ENCODE results near the gene RASL12. TPM values are rescaled to one million over a fixed set of nuclear protein-coding genes. Genes with fewer than 3 reads are reported as not detected.
"Not testable (repeated sequence)": the region's sequence is repeated elsewhere in the genome, so short reads cannot be mapped to it uniquely, and the experiment has no call there.

Gene RASL12
- total RNA-seq, 1 donor, result under 0.01 TPM

DNA sequence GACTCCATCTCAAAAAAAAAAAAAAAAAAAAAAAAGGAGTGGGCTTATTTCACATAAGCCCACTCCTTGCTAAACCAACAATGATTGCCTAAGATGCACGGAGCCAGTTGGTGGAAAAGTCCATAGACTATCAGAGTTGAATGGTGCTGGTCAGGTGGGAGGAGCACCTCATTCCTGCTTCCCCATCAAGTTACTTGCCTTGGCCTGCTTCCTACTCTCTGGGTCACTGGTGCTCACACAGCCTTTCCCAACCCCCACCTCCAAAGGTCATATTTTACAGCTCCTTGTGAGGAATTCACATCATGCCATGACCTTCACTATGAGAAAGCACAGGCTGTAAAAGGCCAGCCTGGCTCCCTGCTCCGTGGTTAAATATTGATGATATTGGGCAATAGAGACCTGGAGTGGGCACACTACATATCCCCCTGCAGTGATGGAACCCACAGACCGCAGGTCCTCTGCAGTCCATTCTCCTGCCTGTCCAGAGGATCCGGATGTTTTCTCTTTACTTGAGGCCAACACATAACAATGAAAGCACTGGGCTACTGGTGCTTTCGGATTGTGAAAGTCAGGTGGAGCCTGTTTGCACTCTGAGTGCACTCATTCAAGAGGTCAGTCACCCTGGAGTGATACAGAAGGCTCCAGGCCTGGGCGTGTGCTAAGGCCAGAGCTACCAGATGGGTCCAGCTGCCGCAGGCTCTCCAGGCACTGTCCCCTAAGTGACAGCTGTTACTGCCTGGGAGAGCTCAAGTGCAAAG, 22.9 kb downstream of the RASL12 start, which contains the start of gene SLC51B:
Gene SLC51B (plus strand): TSS at position 664 of the 758 bp plus-strand sequence. CDS start 4,618 bp downstream, outside the sequence.
- no peak within 1 kb of the TSS for H3K4me3 ChIP-seq (ENCODE audit: low read depth, low read length)
- TF ChIP-seq, protein P1, sequence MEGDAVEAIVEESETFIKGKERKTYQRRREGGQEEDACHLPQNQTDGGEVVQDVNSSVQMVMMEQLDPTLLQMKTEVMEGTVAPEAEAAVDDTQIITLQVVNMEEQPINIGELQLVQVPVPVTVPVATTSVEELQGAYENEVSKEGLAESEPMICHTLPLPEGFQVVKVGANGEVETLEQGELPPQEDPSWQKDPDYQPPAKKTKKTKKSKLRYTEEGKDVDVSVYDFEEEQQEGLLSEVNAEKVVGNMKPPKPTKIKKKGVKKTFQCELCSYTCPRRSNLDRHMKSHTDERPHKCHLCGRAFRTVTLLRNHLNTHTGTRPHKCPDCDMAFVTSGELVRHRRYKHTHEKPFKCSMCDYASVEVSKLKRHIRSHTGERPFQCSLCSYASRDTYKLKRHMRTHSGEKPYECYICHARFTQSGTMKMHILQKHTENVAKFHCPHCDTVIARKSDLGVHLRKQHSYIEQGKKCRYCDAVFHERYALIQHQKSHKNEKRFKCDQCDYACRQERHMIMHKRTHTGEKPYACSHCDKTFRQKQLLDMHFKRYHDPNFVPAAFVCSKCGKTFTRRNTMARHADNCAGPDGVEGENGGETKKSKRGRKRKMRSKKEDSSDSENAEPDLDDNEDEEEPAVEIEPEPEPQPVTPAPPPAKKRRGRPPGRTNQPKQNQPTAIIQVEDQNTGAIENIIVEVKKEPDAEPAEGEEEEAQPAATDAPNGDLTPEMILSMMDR (IDR thresholded peaks at IDR 0.05; ENCODE audit: insufficient read depth, low read depth, low read length), result no peak
- DNase-seq (ENCODE audit: low read depth), result peak; percentile 75

DNA sequence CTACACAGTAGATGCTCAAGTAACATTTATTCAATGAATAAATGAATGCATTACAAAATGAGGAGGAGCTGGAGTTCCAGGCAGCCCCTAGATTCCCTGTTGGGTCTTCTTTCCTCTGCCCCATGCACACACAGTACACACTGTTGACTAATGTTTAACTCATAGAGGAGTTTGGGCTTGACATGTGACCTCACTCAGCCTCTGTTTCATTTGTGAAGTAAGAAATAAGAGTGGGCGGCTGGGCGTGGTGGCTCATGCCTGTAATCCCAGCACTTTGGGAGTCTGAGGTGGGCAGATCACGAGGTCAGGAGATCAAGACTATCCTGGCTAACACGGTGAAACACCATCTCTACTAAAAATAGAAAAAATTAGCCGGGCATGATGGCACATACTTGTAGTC, 23.6 kb downstream of the RASL12 start:
- peak; percentile 53 for DNase-seq (ENCODE audit: low read depth)
- not testable (repeated sequence) for H3K4me3 ChIP-seq (ENCODE audit: low read depth, low read length)

DNA sequence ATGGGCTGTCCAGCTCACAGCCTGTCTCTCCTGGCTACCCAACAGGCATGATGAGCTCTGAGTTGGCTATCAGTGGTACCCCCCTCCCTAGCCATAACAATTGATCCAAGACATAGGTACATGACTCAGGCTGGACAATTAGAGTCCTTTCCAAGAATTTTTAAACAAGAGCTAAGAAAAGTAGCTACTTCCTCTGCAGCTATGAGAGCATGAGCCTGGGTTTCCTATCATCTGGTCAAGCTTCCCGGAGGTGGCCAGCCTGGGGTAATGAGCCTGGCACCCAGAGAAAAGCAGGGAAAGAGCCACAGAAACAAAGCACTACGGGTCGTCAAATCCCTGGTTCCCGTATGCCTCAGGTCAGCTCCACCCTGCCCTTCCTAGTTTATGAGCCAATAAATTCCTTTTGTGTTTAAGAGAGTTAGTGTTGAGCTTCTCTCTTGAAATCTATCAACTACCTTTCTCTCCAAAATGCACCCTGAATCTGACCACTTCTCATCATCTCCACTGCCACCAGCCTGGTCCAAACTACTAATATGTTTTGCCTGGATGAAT, 24.9 kb downstream of the RASL12 start:
- TF ChIP-seq, protein P1 (IDR thresholded peaks at IDR 0.05; ENCODE audit: insufficient read depth, low read depth, low read length), result no peak
- peak; percentile 19 for DNase-seq (ENCODE audit: low read depth)
- no peak overlapping the region for H3K4me3 ChIP-seq (ENCODE audit: low read depth, low read length)

DNA sequence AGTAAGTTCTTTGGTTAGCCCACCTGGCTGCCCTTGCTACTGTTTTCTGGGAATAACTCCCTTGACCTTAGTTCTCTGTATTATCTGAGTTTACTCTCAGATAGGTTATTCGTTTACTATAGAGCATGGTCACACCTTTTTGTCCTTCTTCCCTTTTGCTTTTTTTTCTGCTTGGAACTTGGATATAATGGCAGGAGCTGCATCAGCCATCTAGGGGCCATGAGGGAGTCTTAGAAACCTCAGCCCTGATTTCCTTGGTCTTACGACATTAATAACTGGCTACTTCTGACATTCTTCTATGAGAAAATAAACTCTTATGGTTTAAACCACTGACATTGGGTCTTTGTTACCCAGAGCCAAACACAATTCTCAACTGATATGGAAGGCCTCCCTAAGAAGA, 26.0 kb downstream of the RASL12 start:
- no peak for DNase-seq (ENCODE audit: low read depth)
- TF ChIP-seq, protein P1 (IDR thresholded peaks at IDR 0.05; ENCODE audit: insufficient read depth, low read depth, low read length), result no peak
- H3K4me3 ChIP-seq (ENCODE audit: low read depth, low read length), result no peak overlapping the region

DNA sequence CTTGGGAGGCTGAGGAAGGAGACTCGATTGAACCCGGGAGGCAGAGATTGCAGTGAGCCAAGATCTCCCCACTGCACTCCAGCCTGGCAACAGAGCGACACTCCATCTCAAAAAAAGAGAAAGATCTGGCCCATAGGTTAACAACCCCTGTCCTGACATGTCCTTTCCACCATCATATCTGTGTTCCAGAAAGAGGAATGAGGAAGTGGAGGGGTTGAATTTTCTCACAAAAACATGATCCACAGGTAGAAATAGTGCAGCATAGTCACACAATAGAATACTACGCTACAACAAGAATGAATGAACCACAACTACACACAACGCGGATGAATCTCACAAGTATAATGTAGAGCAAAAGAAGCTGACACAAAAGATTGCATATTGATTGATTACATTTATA, 27.3 kb downstream of the RASL12 start:
- no peak overlapping the region for H3K4me3 ChIP-seq (ENCODE audit: low read depth, low read length)
- TF ChIP-seq, protein P1 (IDR thresholded peaks at IDR 0.05; ENCODE audit: insufficient read depth, low read depth, low read length), result no peak
- DNase-seq (ENCODE audit: low read depth), result no peak

DNA sequence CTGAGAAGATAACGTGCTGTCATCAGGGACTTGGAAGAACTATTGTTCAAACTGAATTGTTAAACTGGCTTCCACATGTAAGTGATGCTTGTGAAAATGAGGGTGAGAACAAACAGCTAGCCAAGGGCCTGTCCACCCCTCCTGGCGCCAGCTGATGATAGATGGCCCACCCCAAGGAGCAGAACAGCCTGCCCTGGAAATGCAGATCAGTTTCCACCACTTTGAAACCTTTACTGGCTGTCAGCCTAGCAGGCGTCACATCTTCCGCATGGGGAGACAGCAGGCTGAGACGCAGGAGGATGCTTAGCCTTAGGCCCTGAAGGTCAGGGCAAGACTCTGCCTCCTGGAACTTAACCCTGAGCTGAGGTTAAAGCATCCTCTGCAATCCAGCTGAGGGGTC, 29.0 kb downstream of the RASL12 start:
- TF ChIP-seq, protein P1 (IDR thresholded peaks at IDR 0.05; ENCODE audit: insufficient read depth, low read depth, low read length), result no peak
- no peak for DNase-seq (ENCODE audit: low read depth)
- H3K4me3 ChIP-seq (ENCODE audit: low read depth, low read length), result no peak overlapping the region

DNA sequence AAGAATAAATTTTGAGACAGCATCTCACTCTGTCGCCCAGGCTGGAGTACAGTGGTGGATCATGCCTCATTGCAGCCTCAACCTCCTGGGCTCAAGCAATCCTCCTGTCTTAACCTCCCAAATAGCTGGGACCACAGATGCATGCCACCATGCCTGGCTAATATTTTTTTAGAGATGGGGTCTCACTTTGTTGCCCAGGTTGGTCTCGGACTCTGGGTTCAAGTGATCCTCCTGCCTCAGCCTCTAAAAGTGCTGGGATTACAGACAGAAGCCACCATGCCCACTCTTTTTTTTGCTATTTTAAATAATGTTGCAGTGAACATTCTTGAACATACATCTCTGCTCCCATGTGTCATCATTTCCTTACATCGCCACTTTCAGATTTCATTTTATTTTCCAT, 29.4 kb downstream of the RASL12 start:
- TF ChIP-seq, protein P1 (IDR thresholded peaks at IDR 0.05; ENCODE audit: insufficient read depth, low read depth, low read length), result no peak
- DNase-seq (ENCODE audit: low read depth), result no peak
- no peak overlapping the region for H3K4me3 ChIP-seq (ENCODE audit: low read depth, low read length)

Measured in fibroblast of villous mesenchyme (primary cell).